C1 segment of cervical spinal cord (tissue), 14 donors: ENCODE results near the gene IL4R.
"Not testable (repeated sequence)": the region's sequence is repeated elsewhere in the genome, so short reads cannot be mapped to it uniquely, and the experiment has no call there.

Experiments used
- DNase-seq, 14 donors: peaks; one replicate each; lab custom pipeline; 2025; lab: John Stamatoyannopoulos, UW

The IL4R gene

GRCh38 chr16:27402569-27402963, 88.8 kb downstream of the IL4R start:
- no peak for DNase-seq

GRCh38 chr16:27402964-27403600, 89.3 kb downstream of the IL4R start:
- no peak for DNase-seq

DNA sequence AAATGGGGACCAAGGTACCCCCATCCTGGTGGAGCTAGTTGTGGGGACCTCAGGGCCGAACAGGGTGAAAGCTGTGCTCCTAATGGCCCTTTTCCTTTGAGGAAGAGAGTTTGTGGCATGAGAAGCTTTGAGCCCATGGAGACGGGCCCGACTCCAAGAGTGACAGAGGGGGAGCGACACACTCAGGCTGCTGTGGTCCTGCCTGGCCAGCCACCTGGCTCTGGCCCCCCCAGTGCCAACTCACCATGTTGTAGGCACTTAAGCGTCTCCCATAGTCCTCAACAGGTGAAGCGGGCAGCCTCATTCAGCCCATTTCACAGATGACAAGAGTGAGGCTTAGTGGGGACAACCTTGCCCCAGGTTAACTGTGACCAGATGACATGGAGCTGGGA, 89.8 kb downstream of the IL4R start:
- DNase-seq: no peak

DNA sequence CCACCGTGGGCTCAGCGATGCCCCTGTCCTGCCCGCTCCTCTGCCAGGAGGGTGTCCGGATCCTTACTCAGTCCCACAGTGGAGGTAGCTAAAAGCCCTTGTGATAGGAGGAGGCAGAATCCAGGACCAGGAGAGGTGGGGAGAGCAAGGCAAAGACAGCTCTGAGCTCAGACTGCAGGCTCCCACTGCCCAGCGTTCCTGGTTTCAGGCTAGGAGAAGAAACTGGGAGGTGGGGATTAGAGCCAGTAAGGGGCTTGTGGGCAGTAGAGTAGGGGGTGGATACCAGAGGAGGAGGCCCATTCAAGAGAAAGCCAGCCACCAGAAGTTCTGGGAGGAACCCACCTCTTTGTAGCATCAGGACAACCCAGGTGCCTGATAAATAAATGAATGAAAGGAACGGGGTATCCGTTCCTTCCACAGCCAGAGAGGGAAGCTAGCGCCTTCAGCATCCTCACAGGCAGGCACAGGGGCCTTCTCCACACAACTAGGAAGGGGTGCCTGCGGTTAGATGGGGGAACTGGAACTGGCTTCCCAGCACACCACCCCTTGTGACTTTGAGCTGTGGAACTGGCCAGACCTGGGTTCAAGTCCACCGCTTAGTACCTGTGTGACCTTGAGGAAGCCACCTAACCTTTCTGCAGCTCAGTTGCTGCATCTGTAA, 90.5 kb downstream of the IL4R start:
- no peak for DNase-seq

GRCh38 chr16:27405546-27406451, 92.0 kb downstream of the IL4R start:
- no peak for DNase-seq

DNA sequence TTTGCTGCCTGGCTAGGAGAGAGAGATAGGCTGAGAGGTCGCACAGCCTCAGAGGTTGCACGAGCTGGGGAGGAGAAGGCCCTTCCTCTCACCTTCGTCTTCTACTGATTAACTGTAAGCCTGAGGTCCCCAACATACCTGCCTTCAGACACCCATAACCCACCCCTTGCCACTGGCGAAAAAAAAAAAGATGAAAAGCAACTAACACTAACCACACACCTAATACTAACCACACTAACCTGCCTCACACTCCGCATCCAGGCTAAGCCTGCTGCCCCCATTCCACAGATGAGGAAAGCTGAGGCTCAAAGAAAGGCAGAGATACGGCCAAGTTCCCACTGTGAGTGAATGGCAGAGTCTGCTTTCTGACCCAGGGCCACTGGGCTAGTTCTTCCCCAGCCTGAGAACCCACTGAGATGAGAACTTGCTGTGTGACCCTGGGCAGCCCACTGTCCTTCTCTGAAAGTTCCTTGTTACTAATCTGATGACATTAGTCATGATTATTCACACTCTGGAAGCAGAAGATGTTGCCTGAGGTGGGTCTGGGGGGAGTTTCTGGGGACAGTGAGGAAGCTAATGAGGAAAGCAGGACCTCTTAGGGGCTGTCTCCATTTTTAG, 92.8 kb downstream of the IL4R start:
- DNase-seq: no peak

DNA sequence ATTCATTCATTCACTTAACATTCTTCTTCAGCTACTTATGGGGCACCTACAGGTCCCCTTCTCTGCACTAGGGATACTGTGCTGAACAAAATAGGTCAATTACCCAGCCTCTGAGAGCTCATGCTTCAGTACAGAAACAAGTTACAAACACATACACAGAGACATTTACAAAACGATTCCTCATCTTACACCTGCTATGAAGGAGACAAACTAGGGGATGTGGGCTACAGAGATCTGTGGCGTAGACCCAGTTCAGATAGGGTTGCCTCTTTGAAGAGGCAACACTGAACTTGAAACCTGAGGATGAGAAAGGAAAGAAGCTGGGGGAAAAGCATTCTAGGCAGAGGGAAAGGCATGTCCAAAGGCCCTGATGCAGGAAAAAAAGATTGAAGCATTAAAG, 93.4 kb downstream of the IL4R start:
- no peak for DNase-seq

DNA sequence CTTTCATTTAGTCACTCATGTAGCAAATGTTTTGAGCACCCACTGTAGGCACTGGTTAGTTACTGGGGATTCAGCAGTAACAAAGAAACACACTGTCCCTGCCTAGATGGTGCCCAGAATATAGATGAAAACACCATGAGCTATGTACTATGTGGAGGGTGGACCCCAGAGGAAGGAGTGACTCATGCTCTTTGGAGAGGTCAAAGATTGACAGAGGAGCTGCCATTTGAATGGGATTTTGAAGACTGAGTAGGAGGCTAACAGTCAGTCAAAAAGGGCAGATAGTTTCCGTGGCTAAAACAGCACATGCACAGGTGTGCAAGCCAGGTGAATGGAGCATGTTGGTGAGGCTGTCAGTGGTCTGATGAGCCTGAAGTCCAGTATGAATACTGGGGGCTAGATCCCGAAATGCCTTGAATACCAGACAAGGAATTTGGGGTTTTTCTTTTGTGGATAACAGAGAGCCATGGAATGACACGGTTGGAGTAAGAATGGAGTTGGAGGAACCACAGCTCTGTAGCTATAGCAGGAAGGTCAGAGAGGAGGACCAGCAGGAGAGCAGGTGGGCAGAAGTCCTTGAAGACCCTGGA, 94.3 kb downstream of the IL4R start:
- DNase-seq: no peak

DNA sequence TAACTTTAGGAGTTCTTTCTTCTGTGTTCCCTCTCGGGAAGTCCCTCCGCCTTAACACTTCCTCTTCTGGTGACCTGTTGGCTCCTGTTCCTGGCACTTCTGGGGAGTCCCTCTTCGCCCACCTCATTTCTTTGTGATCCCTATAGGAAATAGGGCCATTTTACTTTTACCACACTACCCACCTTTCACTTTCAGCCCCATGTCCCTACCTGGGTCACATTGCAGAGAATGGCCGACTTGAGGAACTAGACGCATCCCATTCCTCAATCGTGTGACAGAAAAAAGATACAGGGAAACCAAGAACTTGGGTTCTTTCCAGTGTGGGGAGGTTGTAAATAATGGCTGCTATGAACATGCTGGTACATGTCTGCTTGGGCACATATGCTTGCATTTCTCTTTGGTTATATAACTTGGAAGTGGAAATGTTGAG, 94.8 kb downstream of the IL4R start:
- DNase-seq: no peak

GRCh38 chr16:27409958-27410357, 96.2 kb downstream of the IL4R start:
- DNase-seq: not testable (repeated sequence)

DNA sequence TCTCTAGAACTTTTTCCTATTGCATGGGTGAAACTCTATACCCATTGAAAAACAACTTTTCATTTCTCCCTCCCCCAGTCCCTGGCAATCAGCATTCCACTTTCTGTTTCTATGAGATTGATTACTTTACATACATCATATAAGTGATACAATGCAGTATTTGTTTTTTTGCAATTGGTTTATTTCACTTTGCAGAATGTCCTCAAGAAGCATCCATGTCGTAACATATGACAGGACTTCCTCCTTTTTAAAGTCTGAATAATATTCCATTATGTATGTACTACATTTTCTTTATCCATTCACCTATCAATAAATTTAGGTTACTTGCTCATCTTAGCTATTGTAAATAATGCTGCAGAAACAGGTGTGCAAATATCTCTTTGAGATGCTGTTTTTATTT, 97.0 kb downstream of the IL4R start:
- no peak for DNase-seq

- no peak for DNase-seq
Measured at GRCh38 chr16:27413956-27414355, 100.2 kb downstream of the IL4R start.
